Natural killer cell (primary cell): Measurements from ENCODE around the gene PCDHB12. TPM values are rescaled to one million over a fixed set of nuclear protein-coding genes. Genes with fewer than 3 reads are reported as not detected.
"Not testable (repeated sequence)": the region's sequence is repeated elsewhere in the genome, so short reads cannot be mapped to it uniquely, and the experiment has no call there.

Source experiments
- ATAC-seq, 3 donors: fragments of 150-1000 bp in 2 of 3; fragments of 200-7000 bp in 1 of 3; cut with Tn5 transposase; 1 replicate in 1 of 3; 2 replicates in 2 of 3; pipeline ENCODE4 v1.10.0; 2021; ENCODE audit warnings: mild to moderate bottlenecking in 2 of 3, moderate library complexity in 2 of 3
- DNase-seq, 2 donors: peaks; one replicate each; pipeline versions ENCODE4 v3.0.0 to v3.0.0-alpha.2; 2013 to 2021; ENCODE audit warnings: mixed read lengths in 1 of 2
- H3K27ac ChIP-seq: one replicate; pipeline ENCODE4 v1.5.1; 2013; ENCODE audit warnings: mild to moderate bottlenecking, low read length
- H3K27me3 ChIP-seq: one replicate; pipeline ENCODE4 v1.6.1; 2013; ENCODE audit warnings: low read length; ENCODE audit not compliant: control insufficient read depth, insufficient read depth
- H3K36me3 ChIP-seq: one replicate; pipeline ENCODE4 v1.6.1; 2013; ENCODE audit warnings: low read length; ENCODE audit not compliant: control insufficient read depth, insufficient read depth
- H3K4me1 ChIP-seq: one replicate; pipeline ENCODE4 v1.6.1; 2013; ENCODE audit warnings: low read length; ENCODE audit not compliant: control insufficient read depth, insufficient read depth
- H3K4me3 ChIP-seq: one replicate; pipeline ENCODE4 v1.5.1; 2013; ENCODE audit warnings: low read length
- H3K9me3 ChIP-seq: one replicate; pipeline ENCODE4 v1.6.1; 2013; ENCODE audit warnings: low read length; ENCODE audit not compliant: control insufficient read depth, insufficient read depth
- H3K27ac Mint-ChIP-seq, 2 donors: one replicate each; pipeline ENCODE4 v1.8.0; 2022; ENCODE audit warnings: mild to moderate bottlenecking in 2 of 2, mixed read lengths in 2 of 2, moderate library complexity in 1 of 2
- H3K27me3 Mint-ChIP-seq, 2 donors: one replicate each; pipeline ENCODE4 v1.8.0; 2022; ENCODE audit warnings: low read depth in 2 of 2, mixed read lengths in 2 of 2
- H3K36me3 Mint-ChIP-seq: one replicate; pipeline ENCODE4 v1.8.0; 2022; ENCODE audit warnings: mixed read lengths
- H3K4me1 Mint-ChIP-seq, 2 donors: one replicate each; pipeline ENCODE4 v1.8.0; 2022; ENCODE audit warnings: mixed read lengths in 2 of 2
- H3K4me3 Mint-ChIP-seq: one replicate; pipeline ENCODE4 v1.8.0; 2022; ENCODE audit warnings: mild to moderate bottlenecking, moderate library complexity, mixed read lengths
- H3K9me3 Mint-ChIP-seq, 2 donors: one replicate each; pipeline ENCODE4 v1.8.0; 2022; ENCODE audit warnings: mixed read lengths in 2 of 2
- WGBS: methylation state at CpG from one replicate; pipeline ENCODE4 v1.1.7; 2013; ENCODE audit warnings: missing lambda C conversion rate; ENCODE audit not compliant: insufficient coverage; 5-methylcytosine and 5-hydroxymethylcytosine counted together
- intact Hi-C: fragments of 100-400 bp; cut with micrococcal nuclease; formaldehyde crosslinking; loops from one replicate; pipeline ENCODE4 v1.14.2; 2022
- total RNA-seq, 4 donors: library from RNA; stranded (reverse); fragments of 120-200 nt in 1 of 4; gene quantifications; one replicate each; pipeline versions ENCODE4 v1.2.3 to v1.2.4, GENCODE V29; 2013 to 2022
- TF ChIP-seq, protein P1 (sequence below): fragments of 200-600 bp; IDR thresholded peaks from one replicate; pipeline ENCODE4 v1.8.0; 2022; ENCODE audit warnings: antibody characterized with exemption

The PCDHB12 gene
- total RNA-seq, 3 donors from 2014 or later (not counting 1 experiment from before 2014, with no cell fraction given): not detected

DNA sequence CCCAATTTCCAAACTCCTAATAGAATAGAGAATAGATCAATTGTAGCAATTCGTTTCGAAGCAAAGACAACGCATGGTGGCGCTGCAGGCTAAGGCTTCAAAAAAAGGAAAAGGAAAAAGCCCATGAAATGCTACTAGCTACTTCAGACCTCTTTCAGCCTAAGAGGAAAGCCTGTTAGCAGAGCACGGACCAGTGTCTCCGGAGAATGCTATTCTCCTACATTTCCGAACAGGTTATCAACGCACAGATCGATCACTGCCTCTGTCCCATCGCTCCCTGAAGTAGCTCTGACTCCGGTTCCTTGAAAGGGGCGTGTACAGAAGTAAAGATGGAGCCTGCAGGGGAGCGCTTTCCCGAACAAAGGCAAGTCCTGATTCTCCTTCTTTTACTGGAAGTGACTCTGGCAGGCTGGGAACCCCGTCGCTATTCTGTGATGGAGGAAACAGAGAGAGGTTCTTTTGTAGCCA, 36.8 kb downstream of the PCDHB12 start, which contains the start of gene PCDHB15:
TSS of gene PCDHB15 (plus strand) at position 146 of the 468 bp plus-strand sequence. CDS start at position 330, 184 bp downstream.
- Histone ChIP-seq H3K36me3 (no peaks in the 10 kb centered on the region), H3K4me1 (no peaks in the 10 kb centered on the region), H3K4me3 (no peak within 1 kb of the TSS), H3K27ac (no peak within 1 kb of the TSS), H3K27me3 (peaks cover 5% of the 10 kb centered on the region), H3K9me3 (peaks cover 55% of the 10 kb centered on the region)
- TF ChIP-seq, protein P1, sequence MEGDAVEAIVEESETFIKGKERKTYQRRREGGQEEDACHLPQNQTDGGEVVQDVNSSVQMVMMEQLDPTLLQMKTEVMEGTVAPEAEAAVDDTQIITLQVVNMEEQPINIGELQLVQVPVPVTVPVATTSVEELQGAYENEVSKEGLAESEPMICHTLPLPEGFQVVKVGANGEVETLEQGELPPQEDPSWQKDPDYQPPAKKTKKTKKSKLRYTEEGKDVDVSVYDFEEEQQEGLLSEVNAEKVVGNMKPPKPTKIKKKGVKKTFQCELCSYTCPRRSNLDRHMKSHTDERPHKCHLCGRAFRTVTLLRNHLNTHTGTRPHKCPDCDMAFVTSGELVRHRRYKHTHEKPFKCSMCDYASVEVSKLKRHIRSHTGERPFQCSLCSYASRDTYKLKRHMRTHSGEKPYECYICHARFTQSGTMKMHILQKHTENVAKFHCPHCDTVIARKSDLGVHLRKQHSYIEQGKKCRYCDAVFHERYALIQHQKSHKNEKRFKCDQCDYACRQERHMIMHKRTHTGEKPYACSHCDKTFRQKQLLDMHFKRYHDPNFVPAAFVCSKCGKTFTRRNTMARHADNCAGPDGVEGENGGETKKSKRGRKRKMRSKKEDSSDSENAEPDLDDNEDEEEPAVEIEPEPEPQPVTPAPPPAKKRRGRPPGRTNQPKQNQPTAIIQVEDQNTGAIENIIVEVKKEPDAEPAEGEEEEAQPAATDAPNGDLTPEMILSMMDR: no peak
- no peaks in the 10 kb centered on the region for H3K4me1 Mint-ChIP-seq
- WGBS: 18% methylated on average over 16 of the region's 16 CpGs
- H3K9me3 Mint-ChIP-seq: peaks cover 14 to 20% of the 10 kb centered on the region in 2 donors
- intact Hi-C loops: no loop called here
- peaks cover 0 to 7% of the 10 kb centered on the region in 2 donors for H3K27me3 Mint-ChIP-seq
- H3K4me3 Mint-ChIP-seq: no peak within 1 kb of the TSS
- ATAC-seq: no peak
- H3K36me3 Mint-ChIP-seq: peaks cover 43% of the 10 kb centered on the region
- DNase-seq: peak in 1 of 2 donors; percentile 33
- no peak within 1 kb of the TSS for H3K27ac Mint-ChIP-seq

DNA sequence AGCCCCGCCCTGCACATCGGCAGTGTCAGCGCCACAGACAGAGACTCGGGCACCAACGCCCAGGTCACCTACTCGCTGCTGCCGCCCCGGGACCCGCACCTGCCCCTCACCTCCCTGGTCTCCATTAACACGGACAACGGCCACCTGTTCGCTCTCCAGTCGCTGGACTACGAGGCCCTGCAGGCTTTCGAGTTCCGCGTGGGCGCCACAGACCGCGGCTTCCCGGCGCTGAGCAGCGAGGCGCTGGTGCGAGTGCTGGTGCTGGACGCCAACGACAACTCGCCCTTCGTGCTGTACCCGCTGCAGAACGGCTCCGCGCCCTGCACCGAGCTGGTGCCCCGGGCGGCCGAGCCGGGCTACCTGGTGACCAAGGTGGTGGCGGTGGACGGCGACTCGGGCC, 38.5 kb downstream of the PCDHB12 start:
- H3K36me3 ChIP-seq, H3K27ac ChIP-seq, H3K4me1 Mint-ChIP-seq, H3K27ac Mint-ChIP-seq, H3K4me3 ChIP-seq, H3K27me3 Mint-ChIP-seq, intact Hi-C loops, H3K27me3 ChIP-seq, H3K4me1 ChIP-seq, DNase-seq, H3K4me3 Mint-ChIP-seq, ATAC-seq: not testable (repeated sequence)
- H3K9me3 ChIP-seq: peaks cover 48% of the 10 kb centered on the region
- H3K36me3 Mint-ChIP-seq: peaks cover 34% of the 10 kb centered on the region
- WGBS: 61% methylated on average over 23 of the region's 42 CpGs
- H3K9me3 Mint-ChIP-seq: peaks cover 14 to 18% of the 10 kb centered on the region in 2 donors

DNA sequence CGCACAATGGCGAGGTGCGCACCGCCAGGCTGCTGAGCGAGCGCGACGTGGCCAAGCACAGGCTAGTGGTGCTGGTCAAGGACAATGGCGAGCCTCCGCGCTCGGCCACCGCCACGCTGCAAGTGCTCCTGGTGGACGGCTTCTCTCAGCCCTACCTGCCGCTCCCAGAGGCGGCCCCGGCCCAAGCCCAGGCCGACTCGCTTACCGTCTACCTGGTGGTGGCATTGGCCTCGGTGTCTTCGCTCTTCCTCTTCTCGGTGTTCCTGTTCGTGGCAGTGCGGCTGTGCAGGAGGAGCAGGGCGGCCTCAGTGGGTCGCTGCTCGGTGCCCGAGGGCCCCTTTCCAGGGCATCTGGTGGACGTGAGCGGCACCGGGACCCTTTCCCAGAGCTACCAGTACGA, 38.9 kb downstream of the PCDHB12 start:
- H3K4me1 ChIP-seq, H3K4me3 ChIP-seq, H3K27me3 ChIP-seq, H3K27ac Mint-ChIP-seq, H3K4me3 Mint-ChIP-seq, ATAC-seq, DNase-seq, H3K27ac ChIP-seq, H3K36me3 ChIP-seq, H3K27me3 Mint-ChIP-seq, intact Hi-C loops, H3K4me1 Mint-ChIP-seq: not testable (repeated sequence)
- Mint-ChIP-seq H3K9me3 (peaks cover 14 to 18% of the 10 kb centered on the region in 2 donors), H3K36me3 (peaks cover 30% of the 10 kb centered on the region)
- WGBS: 61% methylated on average over 34 of the region's 34 CpGs
- H3K9me3 ChIP-seq: peaks cover 46% of the 10 kb centered on the region

DNA sequence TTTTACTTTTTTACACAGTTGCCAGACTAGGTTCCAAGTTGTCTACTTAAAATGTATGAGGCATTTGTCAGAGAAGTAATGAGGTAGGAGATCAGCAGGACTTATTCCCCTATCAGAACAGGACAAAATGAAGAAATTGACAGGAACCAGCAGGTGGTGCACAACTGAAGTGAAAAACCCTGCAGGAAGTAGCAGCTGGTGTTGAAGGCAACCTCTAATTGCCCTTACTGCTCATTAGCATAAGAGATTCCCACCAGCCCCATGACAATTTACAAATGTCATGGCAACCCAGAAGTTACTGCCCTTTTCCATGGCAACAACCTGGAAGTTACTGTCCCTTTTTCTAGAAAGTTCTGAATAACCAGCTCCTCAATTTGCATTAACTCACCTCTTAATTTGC, 42.1 kb downstream of the PCDHB12 start:
- Mint-ChIP-seq H3K9me3 (peaks cover 13 to 23% of the 10 kb centered on the region in 2 donors), H3K36me3 (peaks cover 32% of the 10 kb centered on the region), H3K27ac (no peak overlapping the region), H3K27me3 (peaks cover 0 to 2% of the 10 kb centered on the region in 2 donors), H3K4me3 (no peak overlapping the region), H3K4me1 (no peaks in the 10 kb centered on the region)
- TF ChIP-seq, protein P1: no peak
- Histone ChIP-seq H3K27ac (no peak overlapping the region), H3K4me3 (no peak overlapping the region), H3K9me3 (peaks cover 37% of the 10 kb centered on the region), H3K27me3 (no peaks in the 10 kb centered on the region), H3K36me3 (no peaks in the 10 kb centered on the region), H3K4me1 (no peaks in the 10 kb centered on the region)
- DNase-seq: no peak
- ATAC-seq: no peak
- intact Hi-C loops: no loop called here
